Prostate gland (tissue), 2 donors: ENCODE measurements around the gene AHCTF1. TPM values are rescaled to one million over a fixed set of nuclear protein-coding genes. Genes with fewer than 3 reads are reported as not detected.
"Not testable (repeated sequence)": the region's sequence is repeated elsewhere in the genome, so short reads cannot be mapped to it uniquely, and the experiment has no call there.

Experiments
- DNase-seq: peaks from one replicate; pipeline ENCODE4 v3.0.0-alpha.2; 2019; ENCODE audit warnings: low spot score
- H3K27ac ChIP-seq, 2 donors: fragments of 200-600 bp; sonication (generic); 2 replicates each; pipeline ENCODE4 v1.5.1; 2017 to 2019
- H3K27me3 ChIP-seq: fragments of 200-600 bp; sonication (generic); replicated peaks from 2 replicates; pipeline ENCODE4 v1.5.1; 2019; ENCODE audit not compliant: insufficient read depth
- H3K36me3 ChIP-seq, 2 donors: fragments of 200-600 bp; sonication (generic); 1 replicate in 1 of 2; 2 replicates in 1 of 2; pipeline versions ENCODE4 v1.5.1 to v1.8.1; 2017 to 2019
- H3K4me1 ChIP-seq: fragments of 200-600 bp; sonication (generic); replicated peaks from 2 replicates; pipeline ENCODE4 v1.5.1; 2019
- H3K4me3 ChIP-seq, 2 donors: fragments of 200-600 bp; sonication (generic); 2 replicates each; pipeline ENCODE4 v1.5.1; 2017 to 2019
- H3K9me3 ChIP-seq: fragments of 200-600 bp; sonication (generic); 2 replicates; pipeline ENCODE4 v1.5.1; 2017
- POLR2A ChIP-seq: fragments of 450-650 bp; IDR thresholded peaks from one replicate; pipeline ENCODE4 v1.6.1; 2016; ENCODE audit warnings: antibody characterized with exemption, mild to moderate bottlenecking
- POLR2AphosphoS5 ChIP-seq: sonication (generic); formaldehyde crosslinking; IDR thresholded peaks from one replicate; pipeline ENCODE4 v1.6.1; 2017; ENCODE audit warnings: antibody characterized with exemption
- WGBS: methylation state at CpG from one replicate; pipeline ENCODE4 v1.1.5; 2018; 5-methylcytosine and 5-hydroxymethylcytosine counted together
- intact Hi-C: fragments of 100-400 bp; cut with DNase I; formaldehyde crosslinking; loops from one replicate; pipeline ENCODE4 v1.14.2; 2022
- total RNA-seq, 2 donors: library from RNA; depleted of rRNA; stranded (reverse); fragments of >200 nt; gene quantifications; one replicate each; pipeline ENCODE4 v1.1.0, GENCODE V29; 2016
- TF ChIP-seq, protein P1 (sequence below), 4 experiments: fragments of 200-600 bp in 2 of 4; fragments of 450-650 bp in 2 of 4; sonication (generic) in 2 of 4; IDR thresholded peaks; 1 replicate in 3 of 4; 2 replicates in 1 of 4; pipeline ENCODE4 v1.5.1; 2016 to 2019; ENCODE audit warnings: antibody characterized with exemption in 4 of 4, mild to moderate bottlenecking in 2 of 4, moderate library complexity in 2 of 4

The AHCTF1 gene
- total RNA-seq, 2 donors from 2014 or later = 22.5 to 39.6 TPM

DNA sequence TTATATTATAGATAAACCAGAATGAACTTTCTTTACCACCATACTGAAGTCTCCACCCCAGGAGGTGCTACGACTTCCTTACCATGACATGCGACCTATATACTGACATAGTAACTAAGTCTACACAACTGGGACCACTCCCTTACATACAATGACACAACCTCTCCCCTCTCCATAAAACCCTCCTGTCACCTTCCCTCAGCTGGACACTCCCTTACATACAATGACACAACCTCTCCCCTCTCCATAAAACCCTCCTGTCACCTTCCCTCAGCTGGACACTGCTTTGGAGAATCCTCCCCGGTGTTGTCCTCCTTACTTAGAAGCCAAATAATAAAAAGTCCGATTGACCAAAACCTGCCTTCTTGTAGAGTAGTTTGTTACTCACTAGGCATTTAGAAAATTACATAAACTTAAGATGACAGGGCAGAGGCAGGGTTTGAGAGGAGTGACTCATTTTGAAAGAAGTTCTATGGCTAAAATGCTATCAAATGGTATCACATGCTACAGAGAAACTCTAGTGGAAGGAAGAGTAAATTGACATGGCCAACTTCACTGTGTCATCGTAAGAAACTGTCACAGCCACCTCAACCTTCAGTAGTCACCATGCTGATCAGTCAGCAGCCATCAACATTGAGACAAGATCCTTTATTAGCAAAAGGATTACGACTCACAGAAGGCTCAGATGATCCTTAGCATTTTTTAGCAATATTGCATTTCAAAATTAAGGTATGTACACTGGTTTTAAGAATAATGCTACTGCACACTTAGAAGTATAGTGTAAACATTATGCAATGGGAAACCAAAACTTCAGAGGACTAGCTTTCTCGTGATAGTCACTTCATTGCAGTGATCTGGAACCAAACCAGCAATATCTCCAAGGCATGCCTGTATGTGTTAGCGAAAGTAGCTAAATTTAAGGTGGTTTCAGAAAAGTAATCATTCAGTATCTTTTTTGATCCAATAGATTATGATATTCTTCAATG, 56.4 kb downstream of the AHCTF1 start:
- TF ChIP-seq POLR2AphosphoS5 (no peak), POLR2A (no peak)
- TF ChIP-seq, protein P1, sequence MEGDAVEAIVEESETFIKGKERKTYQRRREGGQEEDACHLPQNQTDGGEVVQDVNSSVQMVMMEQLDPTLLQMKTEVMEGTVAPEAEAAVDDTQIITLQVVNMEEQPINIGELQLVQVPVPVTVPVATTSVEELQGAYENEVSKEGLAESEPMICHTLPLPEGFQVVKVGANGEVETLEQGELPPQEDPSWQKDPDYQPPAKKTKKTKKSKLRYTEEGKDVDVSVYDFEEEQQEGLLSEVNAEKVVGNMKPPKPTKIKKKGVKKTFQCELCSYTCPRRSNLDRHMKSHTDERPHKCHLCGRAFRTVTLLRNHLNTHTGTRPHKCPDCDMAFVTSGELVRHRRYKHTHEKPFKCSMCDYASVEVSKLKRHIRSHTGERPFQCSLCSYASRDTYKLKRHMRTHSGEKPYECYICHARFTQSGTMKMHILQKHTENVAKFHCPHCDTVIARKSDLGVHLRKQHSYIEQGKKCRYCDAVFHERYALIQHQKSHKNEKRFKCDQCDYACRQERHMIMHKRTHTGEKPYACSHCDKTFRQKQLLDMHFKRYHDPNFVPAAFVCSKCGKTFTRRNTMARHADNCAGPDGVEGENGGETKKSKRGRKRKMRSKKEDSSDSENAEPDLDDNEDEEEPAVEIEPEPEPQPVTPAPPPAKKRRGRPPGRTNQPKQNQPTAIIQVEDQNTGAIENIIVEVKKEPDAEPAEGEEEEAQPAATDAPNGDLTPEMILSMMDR (IDR thresholded peaks at IDR 0.05) = no peak
- WGBS = 92% methylated on average over 8 of the region's 8 CpGs

GRCh38 chr1:246865921-246866320, 65.8 kb downstream of the AHCTF1 start:
- Histone ChIP-seq H3K27me3 (no peaks in the 10 kb centered on the region), H3K4me1 (no peaks in the 10 kb centered on the region), H3K36me3 (no peaks in the 10 kb centered on the region), H3K4me3 (no peak overlapping the region), H3K27ac (no peak overlapping the region), H3K9me3 (no peaks in the 10 kb centered on the region)
- WGBS = 76% methylated on average over 2 of the region's 2 CpGs
- no peak for DNase-seq
- no peak for TF ChIP-seq POLR2A
- no peak for TF ChIP-seq POLR2AphosphoS5
- TF ChIP-seq, protein P1 (IDR thresholded peaks at IDR 0.05) = no peak
- intact Hi-C loops = no loop called here

More for the DNA sequence above, 56.4 kb downstream of the AHCTF1 start:
- Histone ChIP-seq H3K4me1 (no peaks in the 10 kb centered on the region), H3K9me3 (no peaks in the 10 kb centered on the region), H3K4me3 (no peak overlapping the region), H3K36me3 (no peaks in the 10 kb centered on the region), H3K27ac (no peak overlapping the region), H3K27me3 (no peaks in the 10 kb centered on the region)
- DNase-seq = no peak
- intact Hi-C loops = no loop called here

GRCh38 chr1:246863791-246864190, 68.0 kb downstream of the AHCTF1 start:
- H3K9me3 ChIP-seq, DNase-seq, H3K36me3 ChIP-seq, H3K4me1 ChIP-seq, H3K27me3 ChIP-seq, intact Hi-C loops, H3K27ac ChIP-seq, H3K4me3 ChIP-seq: not testable (repeated sequence)
- WGBS = 89% methylated on average over 9 of the region's 9 CpGs

DNA sequence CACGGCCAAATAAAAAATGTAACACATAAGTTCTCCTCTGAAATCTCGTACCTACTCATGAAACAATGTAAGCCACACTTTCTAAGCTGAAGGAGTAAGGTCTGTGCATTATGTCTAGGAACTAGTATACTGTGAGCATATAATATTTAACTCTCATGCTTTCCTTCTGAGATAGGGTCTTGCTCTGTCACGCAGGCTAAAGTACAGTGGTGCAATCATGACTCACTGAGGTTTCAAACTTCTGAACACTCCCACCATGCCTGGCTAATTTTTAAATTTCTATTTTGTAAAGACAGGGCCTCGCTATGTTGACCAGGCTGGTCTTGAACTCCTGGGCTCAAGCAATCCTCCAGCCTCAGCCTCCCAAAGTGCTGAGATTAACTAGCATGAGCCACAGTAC, 71.3 kb downstream of the AHCTF1 start:
- 96% methylated on average over 4 of the region's 4 CpGs for WGBS
- H3K4me1 ChIP-seq = no peaks in the 10 kb centered on the region
- H3K27me3 ChIP-seq = no peaks in the 10 kb centered on the region
- TF ChIP-seq, protein P1 (IDR thresholded peaks at IDR 0.05) = no peak
- TF ChIP-seq POLR2A (no peak), POLR2AphosphoS5 (no peak)
- no peak for DNase-seq
- H3K4me3 ChIP-seq = no peak overlapping the region
- peaks cover 4 to 7% of the 10 kb centered on the region in 2 donors for H3K36me3 ChIP-seq
- H3K9me3 ChIP-seq = no peaks in the 10 kb centered on the region
- intact Hi-C loops = no loop called here
- no peak overlapping the region for H3K27ac ChIP-seq

DNA sequence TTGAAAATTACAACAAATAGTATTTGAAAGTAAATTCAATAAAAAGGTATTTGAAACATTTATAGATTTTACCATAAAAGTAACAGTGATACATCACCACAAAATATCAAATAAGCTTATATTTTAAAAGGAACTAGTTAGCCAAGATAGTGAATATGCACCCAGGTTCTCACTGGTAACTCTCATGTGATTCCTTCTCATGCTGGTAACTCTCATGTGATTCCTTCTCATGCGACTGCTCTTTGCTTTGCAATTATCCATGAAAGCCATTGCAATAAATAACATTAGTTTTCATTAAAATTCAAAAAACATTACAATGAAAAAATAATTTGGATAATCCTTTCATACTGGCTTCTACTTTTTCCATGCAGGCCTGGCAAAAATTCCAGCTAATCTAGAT, 75.4 kb downstream of the AHCTF1 start:
- Histone ChIP-seq H3K4me1 (no peaks in the 10 kb centered on the region), H3K36me3 (peaks cover 4 to 7% of the 10 kb centered on the region in 2 donors), H3K4me3 (no peak overlapping the region), H3K9me3 (no peaks in the 10 kb centered on the region), H3K27me3 (no peaks in the 10 kb centered on the region), H3K27ac (no peak overlapping the region)
- WGBS = 95% methylated on average over 1 of the region's 1 CpG
- intact Hi-C loops = no loop called here
- DNase-seq = no peak
- TF ChIP-seq POLR2A (no peak), POLR2AphosphoS5 (no peak)
- TF ChIP-seq, protein P1 (IDR thresholded peaks at IDR 0.05) = no peak

GRCh38 chr1:246850640-246851039, 81.1 kb downstream of the AHCTF1 start:
- H3K4me1 ChIP-seq, H3K4me3 ChIP-seq, DNase-seq, H3K36me3 ChIP-seq, H3K27ac ChIP-seq, H3K9me3 ChIP-seq, H3K27me3 ChIP-seq, intact Hi-C loops: not testable (repeated sequence)
- 91% methylated on average over 5 of the region's 5 CpGs for whole genome bisulfite sequencing
